ENCODE data around the gene WDR47. TPM values are rescaled to one million over a fixed set of nuclear protein-coding genes. Genes with fewer than 3 reads are reported as not detected.

WDR47 gene
- total and polyA plus RNA-seq, 2 of the 8 experiments (the other 6 are each of a cell fraction or from before 2014, with no cell fraction given), result 1.9 to 6.7 TPM

DNA sequence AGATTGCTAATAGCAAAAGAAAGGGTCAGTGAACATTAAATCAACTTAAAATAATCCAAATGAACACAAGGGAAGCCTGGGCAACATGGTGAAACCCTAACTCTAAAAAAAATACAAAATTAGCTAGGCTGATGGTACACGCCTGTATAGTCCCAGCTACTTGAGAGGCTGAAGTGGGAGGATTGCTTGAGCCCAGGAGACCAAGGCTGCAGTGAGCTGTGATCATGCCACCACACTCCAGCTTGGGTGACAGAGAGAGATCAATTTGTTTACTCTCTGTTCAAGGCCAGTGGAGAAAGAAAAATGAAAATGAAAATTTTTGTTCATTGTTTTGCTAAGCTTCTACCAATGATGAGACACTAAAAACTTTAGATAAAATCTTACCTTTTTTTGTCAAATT, 24.8 kb downstream of the WDR47 start:
- Histone ChIP-seq H3K23ac (ENCODE audit: insufficient read length) (no peak overlapping the region), H3K14ac (ENCODE audit: insufficient read length) (no peak overlapping the region), H3K79me2 (ENCODE audit: control insufficient read depth in 1 of 2, insufficient read depth in 2 of 2, low read length in 2 of 2) (no peaks in the 10 kb centered on the region), H3K4me3 (ENCODE audit: extremely low read depth in 1 of 4, insufficient read depth in 2 of 4, low read depth in 3 of 4, low read length in 4 of 4) (no peak overlapping the region), H4K20me1 (replicated peaks in 1 of 2; ENCODE audit: control insufficient read depth in 1 of 2, insufficient read depth in 2 of 2, low read length in 2 of 2) (no peaks in the 10 kb centered on the region), H2AK5ac (ENCODE audit: low read depth, low read length) (no peak overlapping the region), H3K9ac (replicated peaks in 1 of 4; ENCODE audit: extremely low read depth in 1 of 4, low read depth in 3 of 4, low read length in 3 of 4) (no peak overlapping the region), H2AFZ (ENCODE audit: low read length) (no peak overlapping the region), H4K8ac (ENCODE audit: extremely low read depth, insufficient read depth, low read length) (no peak overlapping the region), H3K4me2 (ENCODE audit: insufficient read depth in 1 of 2, low read depth in 2 of 2, low read length in 2 of 2) (no peak overlapping the region), H3K36me3 (ENCODE audit: control insufficient read depth in 2 of 4, insufficient read depth in 4 of 4, low read length in 3 of 4) (no peaks in the 10 kb centered on the region), H2BK5ac (ENCODE audit: low read depth, low read length) (no peak overlapping the region), H3K23me2 (ENCODE audit: low read depth, low read length) (no peaks in the 10 kb centered on the region), H4K5ac (ENCODE audit: insufficient read length, low read depth, low read length) (no peak overlapping the region), H3K79me1 (ENCODE audit: low read depth, low read length) (no peaks in the 10 kb centered on the region), H3K4ac (replicated peaks; ENCODE audit: insufficient read length, low read depth, low read length) (no peak overlapping the region), H3K27ac (ENCODE audit: low read depth, low read length) (no peak overlapping the region), H3K56ac (replicated peaks; ENCODE audit: insufficient read length, low read depth, low read length) (no peak overlapping the region), H2BK20ac (ENCODE audit: low read length) (no peak overlapping the region), H3K4me1 (replicated peaks in 1 of 4; ENCODE audit: control insufficient read depth in 3 of 4, insufficient read depth in 4 of 4, low read length in 3 of 4) (no peaks in the 10 kb centered on the region), H3K18ac (ENCODE audit: extremely low read depth, low read length) (no peak overlapping the region), H2BK120ac (replicated peaks; ENCODE audit: low read depth, low read length) (no peak overlapping the region), H3K9me3 (ENCODE audit: insufficient read depth in 2 of 2, low read depth in 1 of 2, low read length in 1 of 2) (no peaks in the 10 kb centered on the region), H3K27me3 (replicated peaks in 1 of 4; ENCODE audit: control insufficient read depth in 3 of 4, extremely low read depth in 1 of 4, insufficient read depth in 3 of 4, low read length in 3 of 4) (no peaks in the 10 kb centered on the region), H4K91ac (replicated peaks; ENCODE audit: insufficient read length, low read length) (no peak overlapping the region), H2BK15ac (ENCODE audit: low read length) (no peak overlapping the region), H2BK12ac (ENCODE audit: low read depth, low read length) (no peak overlapping the region)
- CTCF ChIA-PET (ENCODE audit: partially characterized antibody), result interaction anchor here (0.6 to 2.4 kb wide), 5 partner anchors 10 to 1479 kb away, joined by 3 to 11 read pairs (median 4); no protein-coding TSS in a partner anchor
- DNase-seq (ENCODE audit: low read depth in 1 of 2, low spot score in 2 of 2) (no peak), FAIRE-seq (no peak)
- TF ChIP-seq JUND (IDR thresholded peaks at IDR 0.05; ENCODE audit: low read length), result no peak
- TF ChIP-seq, protein P1, sequence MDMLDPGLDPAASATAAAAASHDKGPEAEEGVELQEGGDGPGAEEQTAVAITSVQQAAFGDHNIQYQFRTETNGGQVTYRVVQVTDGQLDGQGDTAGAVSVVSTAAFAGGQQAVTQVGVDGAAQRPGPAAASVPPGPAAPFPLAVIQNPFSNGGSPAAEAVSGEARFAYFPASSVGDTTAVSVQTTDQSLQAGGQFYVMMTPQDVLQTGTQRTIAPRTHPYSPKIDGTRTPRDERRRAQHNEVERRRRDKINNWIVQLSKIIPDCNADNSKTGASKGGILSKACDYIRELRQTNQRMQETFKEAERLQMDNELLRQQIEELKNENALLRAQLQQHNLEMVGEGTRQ (IDR thresholded peaks at IDR 0.05; ENCODE audit: low read length), result no peak
- TF ChIP-seq KDM1A (IDR thresholded peaks at IDR 0.05; ENCODE audit: borderline replicate concordance, low read length), result no peak
- TF ChIP-seq MAFK (IDR thresholded peaks at IDR 0.05; ENCODE audit: low read depth, low read length), result no peak
- POLR2A ChIA-PET (ENCODE audit: partially characterized antibody), result interaction anchor here (1.1 kb wide), 1 partner anchor 83 kb away, joined by 3 read pairs; no protein-coding TSS in a partner anchor
- 100% methylated on average over 1 of the region's 1 CpG; no CpG with 5 or more reads in 1 of the 2 experiments for WGBS, 2 experiments (ENCODE audit: extremely low coverage in 1 of 2, insufficient coverage in 1 of 2, insufficient read length in 1 of 2, insufficient replicate concordance in 2 of 2, low coverage in 1 of 2, low lambda C conversion rate in 2 of 2, missing lambda C conversion rate in 1 of 2)
